Fibroblast of the conjunctiva (primary cell): ENCODE data around the gene CAND2.
"Not testable (repeated sequence)": the region's sequence is repeated elsewhere in the genome, so short reads cannot be mapped to it uniquely, and the experiment has no call there.

Experiments used
- DNase-seq: peaks from one replicate; pipeline ENCODE4 v3.0.0-alpha.2; 2010; ENCODE audit warnings: low read depth

The CAND2 gene

GRCh38 chr3:12771236-12771635 lies 25.2 kb upstream of the CAND2 start:
- no peak for DNase-seq

GRCh38 chr3:12772462-12772861 lies 24.0 kb upstream of the CAND2 start:
- no peak for DNase-seq

- DNase-seq = no peak
Measured at GRCh38 chr3:12773030-12773709, 23.3 kb upstream of the CAND2 start.

GRCh38 chr3:12773710-12774086 lies 22.8 kb upstream of the CAND2 start:
- no peak for DNase-seq

GRCh38 chr3:12774619-12775018 lies 21.9 kb upstream of the CAND2 start:
- no peak for DNase-seq

GRCh38 chr3:12775226-12775625 lies 21.3 kb upstream of the CAND2 start:
- DNase-seq = no peak

GRCh38 chr3:12775970-12776369 lies 20.5 kb upstream of the CAND2 start:
- DNase-seq = not testable (repeated sequence)

GRCh38 chr3:12777171-12777570 lies 19.3 kb upstream of the CAND2 start:
- DNase-seq = no peak

- DNase-seq = no peak
Measured at GRCh38 chr3:12780751-12781150, 15.7 kb upstream of the CAND2 start.

- no peak for DNase-seq
Measured at GRCh38 chr3:12782172-12782815, 14.2 kb upstream of the CAND2 start.

- DNase-seq = no peak
Measured at GRCh38 chr3:12785096-12785495, 11.4 kb upstream of the CAND2 start.

GRCh38 chr3:12787346-12787745 lies 9.1 kb upstream of the CAND2 start:
- DNase-seq = not testable (repeated sequence)

GRCh38 chr3:12787967-12788690 lies 8.4 kb upstream of the CAND2 start:
- not testable (repeated sequence) for DNase-seq

- DNase-seq = no peak
Measured at GRCh38 chr3:12791430-12791829, 5.0 kb upstream of the CAND2 start.

GRCh38 chr3:12793701-12794100 lies 2.8 kb upstream of the CAND2 start:
- DNase-seq = no peak

GRCh38 chr3:12797124-12797891 lies 828 bp downstream of the CAND2 start:
- no peak for DNase-seq

- DNase-seq = no peak
Measured at GRCh38 chr3:12797892-12798558, 1.5 kb downstream of the CAND2 start.

- no peak for DNase-seq
Measured at GRCh38 chr3:12798559-12799179, 2.2 kb downstream of the CAND2 start.

- DNase-seq = no peak
Measured at GRCh38 chr3:12799525-12800440, 3.3 kb downstream of the CAND2 start.

GRCh38 chr3:12803371-12803770 lies 6.9 kb downstream of the CAND2 start:
- no peak for DNase-seq
